IMR-90 (cell line): ENCODE measurements around the gene FAM47A. TPM values are rescaled to one million over a fixed set of nuclear protein-coding genes. Genes with fewer than 3 reads are reported as not detected.

Source experiments
- ATAC-seq: fragments of 200-7000 bp; cut with Tn5 transposase; 2 replicates; pipeline ENCODE4 v1.9.1; 2020; ENCODE audit warnings: low read depth, mild to moderate bottlenecking, moderate library complexity
- BruUV-seq: library from RNA; stranded (reverse); fragments of 400-500 nt; replicated peaks from 2 replicates; lab custom pipeline; 2021; lab: Mats Ljungman, UMichigan
- CTCF ChIA-PET: fragments of 300-600 bp; formaldehyde crosslinking; extraction: SDS; loops from one replicate; lab custom pipeline; 2021; ENCODE audit warnings: antibody characterized with exemption; lab: Yijun Ruan, JAX
- POLR2A ChIA-PET: fragments of 300-600 bp; sonication (Branson Sonifier 250); formaldehyde crosslinking; loops from one replicate; lab custom pipeline; 2022; ENCODE audit warnings: antibody characterized with exemption; ENCODE audit not compliant: unreplicated experiment; lab: Charles Lee
- DNase-seq: peaks from one replicate; pipeline ENCODE4 v3.0.0; 2013
- H2AFZ ChIP-seq: replicated peaks from 2 replicates; pipeline ENCODE3; 2013; ENCODE audit warnings: low read length, mild to moderate bottlenecking; ENCODE audit not compliant: poor library complexity
- H2AK5ac ChIP-seq: 2 replicates; pipeline ENCODE4 v1.6.1; 2013; ENCODE audit warnings: low read depth, low read length, inconsistent platforms
- H2AK9ac ChIP-seq: replicated peaks from 2 replicates; pipeline ENCODE3; 2013; ENCODE audit warnings: mild to moderate bottlenecking, low read depth, low read length, moderate library complexity; ENCODE audit not compliant: poor library complexity
- H2BK120ac ChIP-seq: 2 replicates; pipeline ENCODE4 v1.6.1; 2013; ENCODE audit warnings: low read depth, low read length, inconsistent platforms
- H2BK15ac ChIP-seq: 3 replicates; pipeline ENCODE4 v1.6.1; 2013; ENCODE audit warnings: low read depth, low read length, inconsistent platforms
- H2BK20ac ChIP-seq: 2 replicates; pipeline ENCODE4 v1.6.1; 2013; ENCODE audit warnings: low read depth, mild to moderate bottlenecking, inconsistent platforms, low read length, moderate library complexity
- H2BK5ac ChIP-seq: 2 replicates; pipeline ENCODE4 v1.6.1; 2013; ENCODE audit warnings: mild to moderate bottlenecking, low read depth, low read length, inconsistent platforms; ENCODE audit not compliant: poor library complexity, severe bottlenecking
- H3K14ac ChIP-seq: replicated peaks from 2 replicates; pipeline ENCODE4 v1.6.1; 2013; ENCODE audit warnings: low read depth, low read length, inconsistent platforms
- H3K18ac ChIP-seq: 2 replicates; pipeline ENCODE4 v1.6.1; 2013; ENCODE audit warnings: low read depth, low read length, control low read depth
- H3K23ac ChIP-seq: 2 replicates; pipeline ENCODE4 v1.6.1; 2013; ENCODE audit warnings: low read depth, low read length, inconsistent platforms
- H3K27ac ChIP-seq: 2 replicates; pipeline ENCODE4 v1.5.1; 2013; ENCODE audit warnings: mild to moderate bottlenecking, control low read depth, low read length; ENCODE audit not compliant: insufficient read depth
- H3K27me3 ChIP-seq: 2 replicates; pipeline ENCODE4 v1.6.1; 2013; ENCODE audit warnings: low read length; ENCODE audit not compliant: control insufficient read depth, insufficient read depth
- H3K36me3 ChIP-seq: 2 replicates; pipeline ENCODE4 v1.6.1; 2013; ENCODE audit warnings: low read length, mixed read lengths; ENCODE audit not compliant: control insufficient read depth, insufficient read depth
- H3K4ac ChIP-seq: 2 replicates; pipeline ENCODE4 v1.6.1; 2013; ENCODE audit warnings: low read depth, low read length, inconsistent platforms
- H3K4me1 ChIP-seq: 2 replicates; pipeline ENCODE4 v1.6.1; 2013; ENCODE audit warnings: low read length, mixed read lengths; ENCODE audit not compliant: control insufficient read depth, insufficient read depth
- H3K4me2 ChIP-seq: 2 replicates; pipeline ENCODE4 v1.6.1; 2013; ENCODE audit warnings: low read depth, mild to moderate bottlenecking, control low read depth, low read length, moderate library complexity
- H3K4me3 ChIP-seq: 2 replicates; pipeline ENCODE4 v1.5.1; 2013; ENCODE audit warnings: low read depth, mild to moderate bottlenecking, control low read depth, low read length, moderate library complexity; ENCODE audit not compliant: insufficient read depth
- H3K56ac ChIP-seq: 2 replicates; pipeline ENCODE4 v1.6.1; 2013; ENCODE audit warnings: low read length, inconsistent platforms; ENCODE audit not compliant: insufficient read depth; ENCODE audit errors: extremely low read depth
- H3K79me1 ChIP-seq, 2 experiments: 2 replicates each; pipeline ENCODE4 v1.6.1; 2013; ENCODE audit warnings: low read length in 2 of 2, inconsistent platforms in 1 of 2, low read depth in 1 of 2
- H3K9ac ChIP-seq: 2 replicates; pipeline ENCODE4 v1.6.1; 2013; ENCODE audit warnings: low read depth, low read length, control low read depth
- H3K9me1 ChIP-seq: 2 replicates; pipeline ENCODE4 v1.6.1; 2013; ENCODE audit warnings: low read length, inconsistent platforms; ENCODE audit not compliant: insufficient read depth
- H3K9me3 ChIP-seq: 2 replicates; pipeline ENCODE4 v1.6.1; 2013; ENCODE audit warnings: low read length; ENCODE audit not compliant: control insufficient read depth, insufficient read depth
- H4K20me1 ChIP-seq: 2 replicates; pipeline ENCODE4 v1.6.1; 2013; ENCODE audit warnings: low read length, inconsistent platforms; ENCODE audit not compliant: insufficient read depth
- H4K5ac ChIP-seq: 2 replicates; pipeline ENCODE4 v1.6.1; 2013; ENCODE audit warnings: mild to moderate bottlenecking, low read depth, low read length, control low read depth
- H4K8ac ChIP-seq, 2 experiments: 2 replicates each; pipeline ENCODE4 v1.6.1; 2013; ENCODE audit warnings: low read depth in 2 of 2, low read length in 2 of 2, control low read depth in 1 of 2, inconsistent platforms in 1 of 2
- H4K91ac ChIP-seq: 2 replicates; pipeline ENCODE4 v1.6.1; 2013; ENCODE audit warnings: low read depth, low read length, inconsistent platforms; ENCODE audit not compliant: insufficient read depth
- BHLHE40 ChIP-seq: fragments of 150-350 bp; IDR thresholded peaks from 2 replicates; pipeline ENCODE4 v1.6.1; 2016; ENCODE audit warnings: mild to moderate bottlenecking, low read depth, low read length
- CHD1 ChIP-seq: IDR thresholded peaks from 2 replicates; pipeline ENCODE4 v1.6.1; 2012; ENCODE audit warnings: low read depth, low read length, improper control_type of control experiment
- MXI1 ChIP-seq: IDR thresholded peaks from 2 replicates; pipeline ENCODE4 v1.6.1; 2012; ENCODE audit warnings: low read depth, mild to moderate bottlenecking, low read length, moderate library complexity, borderline replicate concordance
- NFE2L2 ChIP-seq: fragments of 150-350 bp; IDR thresholded peaks from 2 replicates; pipeline ENCODE4 v1.6.1; 2016; ENCODE audit warnings: low read depth, mild to moderate bottlenecking, low read length
- RAD21 ChIP-seq: IDR thresholded peaks from 2 replicates; pipeline ENCODE4 v1.6.1; 2012; ENCODE audit warnings: low read length, improper control_type of control experiment
- RCOR1 ChIP-seq: IDR thresholded peaks from 2 replicates; pipeline ENCODE4 v1.6.1; 2012; ENCODE audit warnings: mild to moderate bottlenecking, low read length, improper control_type of control experiment; ENCODE audit not compliant: insufficient replicate concordance
- SMC3 ChIP-seq: fragments of 150-350 bp; IDR thresholded peaks from 2 replicates; pipeline ENCODE4 v1.6.1; 2016; ENCODE audit warnings: low read depth, mild to moderate bottlenecking, antibody characterized with exemption, low read length, moderate library complexity
- WGBS, 2 experiments: methylation state at CpG; one replicate each; pipeline versions ENCODE4 v1.1.5 to v1.1.7; 2013; ENCODE audit warnings: missing lambda C conversion rate in 2 of 2; ENCODE audit not compliant: insufficient read length in 1 of 2; ENCODE audit errors: extremely low coverage in 2 of 2; 5-methylcytosine and 5-hydroxymethylcytosine counted together
- dilution Hi-C: fragments of 300-500 bp; cut with HindIII; formaldehyde crosslinking; loops from one replicate; pipeline ENCODE4 v1.14.3; 2018; ENCODE audit warnings: low sequenced_read_pairs; ENCODE audit not compliant: unreplicated experiment
- in situ Hi-C: fragments of 300-500 bp; cut with MboI; formaldehyde crosslinking; loops from 3 replicates; pipeline ENCODE4 v1.14.3; 2019; ENCODE audit warnings: low sequenced_read_pairs, inconsistent platforms, mixed read lengths
- intact Hi-C: fragments of 100-400 bp; cut with micrococcal nuclease; formaldehyde crosslinking; loops from 2 replicates; pipeline ENCODE4 v1.10.0; 2022
- polyA plus RNA-seq, 3 experiments: library from polyadenylated mRNA; depleted of rRNA; stranded (reverse); fragments of >200 nt; gene quantifications; 2 replicates each; pipeline ENCODE4 v1.2.3, GENCODE V29; 2012; ENCODE audit warnings: low replicate concordance in 1 of 3
- total RNA-seq: library from RNA; depleted of rRNA; stranded (reverse); fragments of >200 nt; gene quantifications from 2 replicates; pipeline ENCODE4 v1.2.3, GENCODE V29; 2012
- TF ChIP-seq, protein P1 (sequence below): conservative IDR thresholded peaks from 2 replicates; pipeline ENCODE4 v1.5.1; 2012; ENCODE audit warnings: mild to moderate bottlenecking, low read depth, low read length, improper control_type of control experiment

The FAM47A gene
- total and polyA plus RNA-seq, 2 of the 4 experiments (the other 2 are of a cell fraction): not detected

DNA sequence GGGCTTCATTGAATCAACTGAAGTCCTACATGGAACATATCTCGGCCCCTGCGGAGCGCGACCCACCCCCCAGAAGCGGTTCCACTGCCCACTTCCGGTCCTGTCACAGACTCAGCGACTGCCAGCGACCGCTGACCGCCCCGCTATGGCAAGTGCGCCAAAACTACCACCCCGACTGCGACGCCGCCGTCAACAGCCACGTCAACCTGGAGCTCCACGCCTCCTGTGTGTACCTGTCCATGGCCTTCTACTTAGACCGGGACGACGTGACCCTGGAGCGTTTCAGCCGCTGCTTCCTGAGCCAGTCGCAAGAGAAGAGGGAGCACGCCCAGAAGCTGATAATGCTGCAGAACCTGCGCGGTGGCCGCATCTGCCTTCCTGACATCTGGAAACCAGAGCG is 14.8 kb upstream of the FAM47A start:
- dilution Hi-C loops: no loop called here
- TF ChIP-seq BHLHE40 (no peak), RCOR1 (no peak), NFE2L2 (no peak), CHD1 (no peak), RAD21 (no peak), MXI1 (no peak), SMC3 (no peak)
- TF ChIP-seq, protein P1, sequence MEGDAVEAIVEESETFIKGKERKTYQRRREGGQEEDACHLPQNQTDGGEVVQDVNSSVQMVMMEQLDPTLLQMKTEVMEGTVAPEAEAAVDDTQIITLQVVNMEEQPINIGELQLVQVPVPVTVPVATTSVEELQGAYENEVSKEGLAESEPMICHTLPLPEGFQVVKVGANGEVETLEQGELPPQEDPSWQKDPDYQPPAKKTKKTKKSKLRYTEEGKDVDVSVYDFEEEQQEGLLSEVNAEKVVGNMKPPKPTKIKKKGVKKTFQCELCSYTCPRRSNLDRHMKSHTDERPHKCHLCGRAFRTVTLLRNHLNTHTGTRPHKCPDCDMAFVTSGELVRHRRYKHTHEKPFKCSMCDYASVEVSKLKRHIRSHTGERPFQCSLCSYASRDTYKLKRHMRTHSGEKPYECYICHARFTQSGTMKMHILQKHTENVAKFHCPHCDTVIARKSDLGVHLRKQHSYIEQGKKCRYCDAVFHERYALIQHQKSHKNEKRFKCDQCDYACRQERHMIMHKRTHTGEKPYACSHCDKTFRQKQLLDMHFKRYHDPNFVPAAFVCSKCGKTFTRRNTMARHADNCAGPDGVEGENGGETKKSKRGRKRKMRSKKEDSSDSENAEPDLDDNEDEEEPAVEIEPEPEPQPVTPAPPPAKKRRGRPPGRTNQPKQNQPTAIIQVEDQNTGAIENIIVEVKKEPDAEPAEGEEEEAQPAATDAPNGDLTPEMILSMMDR: no peak
- no peak for DNase-seq

More for the DNA sequence above, 14.8 kb upstream of the FAM47A start:
- H3K18ac ChIP-seq: no peak overlapping the region
- no peak overlapping the region for H4K8ac ChIP-seq
- no peak overlapping the region for H3K4me3 ChIP-seq
- H2BK15ac ChIP-seq: no peak overlapping the region
- H3K27ac ChIP-seq: no peak overlapping the region
- H4K20me1 ChIP-seq: no peaks in the 10 kb centered on the region
- H3K56ac ChIP-seq: no peak overlapping the region
- ChIA-PET CTCF (no interaction called here), POLR2A (no interaction called here)
- no TSS peak for BruUV-seq
- H3K9me1 ChIP-seq: no peaks in the 10 kb centered on the region
- H3K23ac ChIP-seq: no peak overlapping the region
- H2AK5ac ChIP-seq: no peak overlapping the region
- H3K14ac ChIP-seq: no peak overlapping the region
- H4K5ac ChIP-seq: no peak overlapping the region
- no peak for ATAC-seq
- no peak overlapping the region for H2BK20ac ChIP-seq
- H3K4me1 ChIP-seq: no peaks in the 10 kb centered on the region
- H4K91ac ChIP-seq: no peak overlapping the region
- no peak overlapping the region for H3K9ac ChIP-seq
- in situ Hi-C loops (no loop called here), intact Hi-C loops (no loop called here)
- no peaks in the 10 kb centered on the region for H3K27me3 ChIP-seq
- 84% methylated on average over 6 of the region's 30 CpGs; no CpG with 5 or more reads in 1 of the 2 experiments for WGBS, 2 experiments
- no peaks in the 10 kb centered on the region for H3K36me3 ChIP-seq
- no peak overlapping the region for H2AFZ ChIP-seq
- H2AK9ac ChIP-seq: no peak overlapping the region
- H2BK5ac ChIP-seq: no peak overlapping the region
- H3K79me1 ChIP-seq: no peaks in the 10 kb centered on the region
- H2BK120ac ChIP-seq: no peak overlapping the region
- no peak overlapping the region for H3K4ac ChIP-seq
- H3K9me3 ChIP-seq: peaks cover 4% of the 10 kb centered on the region; the same call in 1 of the 2 replicates
- no peak overlapping the region for H3K4me2 ChIP-seq
